GM18517 (cell line): ENCODE results near the gene CNTNAP2.

Source experiments
- ATAC-seq: cut with Tn5 transposase; IDR thresholded peaks from one replicate; pipeline ENCODE4 v1.9.1; 2021; ENCODE audit warnings: mild to moderate bottlenecking, moderate library complexity; ENCODE audit not compliant: unreplicated experiment

CNTNAP2 gene

GRCh38 chr7:148153616-148154284 is 2037.1 kb downstream of the CNTNAP2 start:
- ATAC-seq: no peak

- ATAC-seq: no peak
Observed at GRCh38 chr7:148155000-148155399, 2038.4 kb downstream of the CNTNAP2 start.

- no peak for ATAC-seq
Observed at GRCh38 chr7:148155826-148156225, 2039.2 kb downstream of the CNTNAP2 start.

GRCh38 chr7:148156233-148156632 is 2039.6 kb downstream of the CNTNAP2 start:
- ATAC-seq: no peak

GRCh38 chr7:148159331-148159730 is 2042.7 kb downstream of the CNTNAP2 start:
- ATAC-seq: no peak

- no peak for ATAC-seq
Observed at GRCh38 chr7:148161776-148162175, 2045.2 kb downstream of the CNTNAP2 start.

- no peak for ATAC-seq
Observed at GRCh38 chr7:148162808-148163207, 2046.2 kb downstream of the CNTNAP2 start.

GRCh38 chr7:148163246-148163645 is 2046.6 kb downstream of the CNTNAP2 start:
- no peak for ATAC-seq

- ATAC-seq: no peak
Observed at GRCh38 chr7:148172920-148173319, 2056.3 kb downstream of the CNTNAP2 start.

GRCh38 chr7:148173369-148173768 is 2056.8 kb downstream of the CNTNAP2 start:
- no peak for ATAC-seq

GRCh38 chr7:148174376-148174775 is 2057.8 kb downstream of the CNTNAP2 start:
- ATAC-seq: no peak

GRCh38 chr7:148175512-148175911 is 2058.9 kb downstream of the CNTNAP2 start:
- no peak for ATAC-seq

GRCh38 chr7:148177972-148178371 is 2061.4 kb downstream of the CNTNAP2 start:
- ATAC-seq: no peak

- no peak for ATAC-seq
Observed at GRCh38 chr7:148180075-148180474, 2063.5 kb downstream of the CNTNAP2 start.

- no peak for ATAC-seq
Observed at GRCh38 chr7:148182264-148182663, 2065.7 kb downstream of the CNTNAP2 start.

- no peak for ATAC-seq
Observed at GRCh38 chr7:148185041-148185440, 2068.4 kb downstream of the CNTNAP2 start.

GRCh38 chr7:148187471-148187870 is 2070.9 kb downstream of the CNTNAP2 start:
- no peak for ATAC-seq

GRCh38 chr7:148191391-148192065 is 2074.9 kb downstream of the CNTNAP2 start:
- no peak for ATAC-seq

GRCh38 chr7:148192491-148192890 is 2075.9 kb downstream of the CNTNAP2 start:
- no peak for ATAC-seq

GRCh38 chr7:148201992-148202391 is 2085.4 kb downstream of the CNTNAP2 start:
- ATAC-seq: no peak

- no peak for ATAC-seq
Observed at GRCh38 chr7:148204639-148205304, 2088.2 kb downstream of the CNTNAP2 start.

- no peak for ATAC-seq
Observed at GRCh38 chr7:148209643-148210190, 2093.1 kb downstream of the CNTNAP2 start.
